ENCODE results near the gene GEMIN7.
"Not testable (repeated sequence)": the region's sequence is repeated elsewhere in the genome, so short reads cannot be mapped to it uniquely, and the experiment has no call there.

DNA sequence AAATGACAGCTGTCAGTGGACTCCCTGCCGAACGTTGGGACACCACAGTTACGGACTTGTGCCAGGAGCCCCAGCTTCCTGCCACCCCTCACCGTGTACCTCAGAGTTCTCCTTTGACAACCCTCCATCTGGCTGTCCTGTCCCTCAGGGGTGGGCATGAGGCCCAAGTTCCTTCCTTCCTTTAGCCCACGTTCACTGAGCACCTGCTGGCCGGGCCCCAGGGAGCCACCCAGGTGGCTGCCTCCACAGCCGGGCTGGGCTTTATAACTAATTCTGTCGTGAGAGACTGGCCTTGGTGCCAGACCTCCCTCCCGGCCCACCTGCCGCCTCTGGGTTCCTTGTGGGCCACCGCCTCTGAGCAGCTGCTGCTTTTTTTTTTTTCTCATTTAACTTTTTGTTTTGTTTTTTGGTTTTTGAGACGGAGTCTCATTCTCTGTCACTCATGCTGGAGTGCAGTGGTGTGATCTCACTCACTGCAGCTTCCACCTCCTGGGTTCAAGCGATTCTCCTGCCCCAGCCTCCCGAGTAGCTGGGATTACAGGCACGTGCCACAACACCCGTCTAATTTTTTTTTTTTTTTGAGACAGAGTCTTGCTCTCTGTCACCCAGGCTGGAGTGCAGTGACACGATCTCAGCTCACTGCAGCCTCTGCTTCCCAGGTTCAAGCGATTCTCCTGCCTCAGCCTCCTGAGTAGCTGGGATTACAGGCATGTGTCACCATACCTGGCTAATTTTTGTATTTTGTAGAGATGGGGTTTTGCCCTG, 39.7 kb downstream of the GEMIN7 start:
- TF ChIP-seq, protein P1, sequence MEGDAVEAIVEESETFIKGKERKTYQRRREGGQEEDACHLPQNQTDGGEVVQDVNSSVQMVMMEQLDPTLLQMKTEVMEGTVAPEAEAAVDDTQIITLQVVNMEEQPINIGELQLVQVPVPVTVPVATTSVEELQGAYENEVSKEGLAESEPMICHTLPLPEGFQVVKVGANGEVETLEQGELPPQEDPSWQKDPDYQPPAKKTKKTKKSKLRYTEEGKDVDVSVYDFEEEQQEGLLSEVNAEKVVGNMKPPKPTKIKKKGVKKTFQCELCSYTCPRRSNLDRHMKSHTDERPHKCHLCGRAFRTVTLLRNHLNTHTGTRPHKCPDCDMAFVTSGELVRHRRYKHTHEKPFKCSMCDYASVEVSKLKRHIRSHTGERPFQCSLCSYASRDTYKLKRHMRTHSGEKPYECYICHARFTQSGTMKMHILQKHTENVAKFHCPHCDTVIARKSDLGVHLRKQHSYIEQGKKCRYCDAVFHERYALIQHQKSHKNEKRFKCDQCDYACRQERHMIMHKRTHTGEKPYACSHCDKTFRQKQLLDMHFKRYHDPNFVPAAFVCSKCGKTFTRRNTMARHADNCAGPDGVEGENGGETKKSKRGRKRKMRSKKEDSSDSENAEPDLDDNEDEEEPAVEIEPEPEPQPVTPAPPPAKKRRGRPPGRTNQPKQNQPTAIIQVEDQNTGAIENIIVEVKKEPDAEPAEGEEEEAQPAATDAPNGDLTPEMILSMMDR (conservative IDR thresholded peaks at IDR 0.05) = not testable (repeated sequence)
- TF ChIP-seq EZH2 (IDR thresholded peaks at IDR 0.05; ENCODE audit: low read depth) = not testable (repeated sequence)
